ENCODE results near the gene SKI. TPM values are rescaled to one million over a fixed set of nuclear protein-coding genes. Genes with fewer than 3 reads are reported as not detected.

SKI gene
- total and polyA plus RNA-seq, 2 of the 4 experiments (the other 2 are of a cell fraction), result 2.3 to 20.1 TPM

DNA sequence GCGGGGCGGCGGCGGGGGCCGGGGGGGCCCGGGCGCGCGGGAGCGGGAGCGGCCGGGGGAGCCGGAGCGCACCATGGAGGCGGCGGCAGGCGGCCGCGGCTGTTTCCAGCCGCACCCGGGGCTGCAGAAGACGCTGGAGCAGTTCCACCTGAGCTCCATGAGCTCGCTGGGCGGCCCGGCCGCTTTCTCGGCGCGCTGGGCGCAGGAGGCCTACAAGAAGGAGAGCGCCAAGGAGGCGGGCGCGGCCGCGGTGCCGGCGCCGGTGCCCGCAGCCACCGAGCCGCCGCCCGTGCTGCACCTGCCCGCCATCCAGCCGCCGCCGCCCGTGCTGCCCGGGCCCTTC is 546 bp downstream of the SKI start:
- Histone ChIP-seq H2BK15ac (ENCODE audit: low read depth, low read length) (no peak overlapping the region), H4K8ac (ENCODE audit: low read depth in 2 of 2, low read length in 2 of 2) (no peak overlapping the region), H4K20me1 (ENCODE audit: insufficient read depth, low read length) (peaks cover 51% of the 10 kb centered on the region), H4K5ac (ENCODE audit: low read depth, low read length) (no peak overlapping the region), H2AK9ac (replicated peaks; ENCODE audit: low read depth, low read length, poor library complexity) (peak overlapping the region; percentile 96), H2AK5ac (ENCODE audit: low read depth, low read length) (0 out of 2 replicates have a peak overlapping the region, but pooled peaks have one; percentile 20), H3K9me3 (ENCODE audit: control insufficient read depth, insufficient read depth, low read length) (no peaks in the 10 kb centered on the region), H3K27ac (ENCODE audit: insufficient read depth, low read length) (peak overlapping the region; percentile 61), H3K4me2 (ENCODE audit: low read depth, low read length) (peak overlapping the region; percentile 85), H2AFZ (replicated peaks; ENCODE audit: low read length, poor library complexity) (no peak overlapping the region), H2BK120ac (ENCODE audit: low read depth, low read length) (no peak overlapping the region), H3K4me3 (ENCODE audit: insufficient read depth, low read depth, low read length) (peak overlapping the region; percentile 97), H3K23ac (ENCODE audit: low read depth, low read length) (no peak overlapping the region; the same call in 1 of the 2 replicates), H2BK5ac (ENCODE audit: low read depth, low read length, poor library complexity, severe bottlenecking) (peak overlapping the region; percentile 18), H3K14ac (replicated peaks; ENCODE audit: low read depth, low read length) (peak overlapping the region; percentile 81), H3K9me1 (ENCODE audit: insufficient read depth, low read length) (peaks cover 5% of the 10 kb centered on the region; the same call in 1 of the 2 replicates), H3K4ac (ENCODE audit: low read depth, low read length) (no peak overlapping the region), H3K36me3 (ENCODE audit: control insufficient read depth, insufficient read depth, low read length) (peaks cover 4% of the 10 kb centered on the region; the same call in 1 of the 2 replicates), H3K79me1 (ENCODE audit: low read depth in 1 of 2, low read length in 2 of 2) (peaks cover 5 to 15% of the 10 kb centered on the region in 2 experiments), H4K91ac (ENCODE audit: insufficient read depth, low read depth, low read length) (no peak overlapping the region), H2BK20ac (ENCODE audit: low read depth, low read length) (no peak overlapping the region), H3K56ac (ENCODE audit: extremely low read depth, insufficient read depth, low read length) (no peak overlapping the region), H3K9ac (ENCODE audit: low read depth, low read length) (peak overlapping the region; percentile 74), H3K4me1 (ENCODE audit: control insufficient read depth, insufficient read depth, low read length) (peaks cover 17% of the 10 kb centered on the region), H3K18ac (ENCODE audit: low read depth, low read length) (no peak overlapping the region), H3K27me3 (ENCODE audit: control insufficient read depth, insufficient read depth, low read length) (no peaks in the 10 kb centered on the region)
- dilution Hi-C loops (cut with HindIII; ENCODE audit: low sequenced_read_pairs, unreplicated experiment), result no loop called here
- 0% methylated on average over 18 of the region's 50 CpGs; no CpG with 5 or more reads in 1 of the 2 experiments for whole genome bisulfite sequencing, 2 experiments (ENCODE audit: extremely low coverage in 2 of 2, insufficient read length in 1 of 2)
- in situ Hi-C loops (cut with MboI; ENCODE audit: low sequenced_read_pairs), result no loop called here
- intact Hi-C loops (cut with micrococcal nuclease), result no loop called here
- ChIA-PET POLR2A (ENCODE audit: unreplicated experiment) (interaction anchor here (0.6 to 1.2 kb wide), 2 partner anchors 20 to 313 kb away, joined by 3 read pairs; no protein-coding TSS in a partner anchor), CTCF (interaction anchor here (1.0 to 2.0 kb wide), 2 partner anchors 34 to 153 kb away, joined by 4 to 7 read pairs; partner anchors contain the start of gene FAAP20)
- ATAC-seq (ENCODE audit: low read depth) (no peak), DNase-seq (no peak)
- TF ChIP-seq RAD21 (IDR thresholded peaks at IDR 0.05; ENCODE audit: low read length) (no peak), CHD1 (IDR thresholded peaks at IDR 0.05; ENCODE audit: low read depth, low read length) (0 out of 2 replicates have a peak, but pooled peaks have one; percentile 20), POLR2A (IDR thresholded peaks at IDR 0.05; ENCODE audit: low read depth, low read length) (no peak)
- BruUV-seq (replicated peaks), result no TSS peak
